GM12892 (cell line): ENCODE results near the gene STARD13.

ENCODE experiments used
- POLR2A ChIP-seq: IDR thresholded peaks from 2 replicates; pipeline ENCODE4 v1.6.1; 2011; ENCODE audit warnings: low read depth, low read length, control low read depth
- POLR2AphosphoS5 ChIP-seq: IDR thresholded peaks from 2 replicates; pipeline ENCODE4 v1.6.1; 2011; ENCODE audit warnings: low read depth, low read length, control low read depth

DNA sequence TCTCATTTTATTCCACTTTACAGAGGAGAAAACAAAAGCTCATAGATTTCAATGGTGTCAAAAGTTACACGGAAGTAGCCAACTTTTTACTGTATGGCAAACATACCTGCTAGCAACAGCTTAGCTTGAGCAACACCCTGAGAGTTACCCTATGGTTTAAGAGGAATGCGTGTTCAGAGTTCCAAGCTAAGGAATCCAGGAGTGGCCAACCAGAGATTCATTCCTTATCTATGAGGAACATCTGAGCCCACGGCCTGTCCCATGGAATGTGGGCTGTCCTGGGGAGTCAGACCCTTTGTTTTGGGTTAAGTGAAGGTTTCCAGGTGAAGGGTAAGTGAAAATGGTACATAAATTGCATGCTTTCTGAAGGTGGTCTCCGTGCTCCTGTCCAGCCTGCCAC, 67.5 kb downstream of the STARD13 start:
- TF ChIP-seq POLR2A (no peak), POLR2AphosphoS5 (no peak)
